ENCODE measurements around the gene GMIP.

- TF ChIP-seq CTCF (IDR thresholded peaks at IDR 0.05), result no peak
- TF ChIP-seq POLR2A (IDR thresholded peaks at IDR 0.05), result no peak
Observed at GRCh38 chr19:19588546-19588945, 54.9 kb downstream of the GMIP start.

All from testis (tissue), 2 donors.